Measurements from ENCODE around the gene RNU7-1. TPM values are rescaled to one million over a fixed set of nuclear protein-coding genes. Genes with fewer than 3 reads are reported as not detected.
A peak's percentile ranks its signal among the peaks of the same experiment; 100 is the strongest.

RNU7-1 gene
- total and polyA plus RNA-seq, 12 donors = not detected

DNA sequence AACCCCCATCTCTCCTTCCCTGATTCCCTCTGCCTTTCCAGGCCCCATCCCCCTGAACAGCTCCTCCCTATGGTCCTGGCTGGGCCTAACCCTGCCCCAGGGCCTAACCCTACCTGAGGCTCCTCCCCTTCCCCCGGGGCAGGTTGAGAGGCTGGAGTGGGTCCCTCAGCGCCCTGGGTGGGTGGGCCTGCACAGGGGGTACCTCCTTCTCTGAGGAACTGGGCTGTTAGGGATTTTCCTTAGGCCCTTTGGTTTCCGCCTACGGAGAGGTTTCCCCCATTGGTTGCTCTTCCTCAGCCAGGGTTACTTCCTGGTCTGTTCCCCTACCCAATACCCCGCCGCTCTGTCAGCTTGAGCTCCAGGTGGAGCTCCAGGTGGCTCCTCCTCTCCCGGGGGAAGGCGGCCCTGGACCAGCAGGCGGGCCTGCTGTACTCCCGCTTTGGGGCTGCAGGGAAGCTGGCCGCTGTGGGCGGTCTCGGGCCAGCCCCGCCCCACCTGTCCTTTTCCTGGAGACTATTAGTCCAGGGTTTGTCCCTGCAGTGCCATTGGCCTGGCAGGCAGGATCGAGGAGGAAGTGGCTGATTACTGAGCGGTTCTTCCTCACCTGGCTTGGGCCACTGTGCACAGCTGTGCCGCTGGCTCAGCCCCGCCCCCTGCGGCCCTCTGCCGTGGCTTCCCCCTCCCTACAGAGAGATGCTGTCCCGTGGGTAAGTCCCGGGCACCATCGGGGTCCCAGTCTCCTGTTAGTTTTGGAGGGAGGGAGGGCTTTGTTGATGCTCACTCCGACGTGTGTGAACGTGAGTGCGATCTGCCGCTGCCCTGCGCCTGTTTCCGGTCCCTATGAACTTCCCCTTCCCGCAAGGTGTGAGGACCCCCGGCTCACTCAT, 2.7 kb downstream of the RNU7-1 start:
- H3K9me3 ChIP-seq (replicated peaks in 1 of 3) = no peaks in the 10 kb centered on the region
- WGBS, 4 donors = 13 to 22% (median 16%) methylated on average over 17 to 32 of the region's 32 CpGs
- intact Hi-C loops (cut with DNase I) = no loop called here
- no peaks in the 10 kb centered on the region for H3K36me3 ChIP-seq (replicated peaks in 1 of 2)
- peak overlapping the region in 1 of 4 donors; percentile 60 for H3K4me3 ChIP-seq
- peak; percentile 86 to 96 (median 94) for DNase-seq
- peak overlapping the region; percentile 29 to 97 (median 95) for H3K27ac ChIP-seq
- TF ChIP-seq CTCF (IDR thresholded peaks at IDR 0.05) (peak in 4 of 6 experiments; percentile 10 to 25 (median 23)), POLR2A (IDR thresholded peaks at IDR 0.05) (peak; percentile 73 to 90)
- no peaks in the 10 kb centered on the region for H3K27me3 ChIP-seq
- peaks cover 20 to 55% of the 10 kb centered on the region in 2 donors for H3K4me1 ChIP-seq (replicated peaks in 1 of 2)

DNA sequence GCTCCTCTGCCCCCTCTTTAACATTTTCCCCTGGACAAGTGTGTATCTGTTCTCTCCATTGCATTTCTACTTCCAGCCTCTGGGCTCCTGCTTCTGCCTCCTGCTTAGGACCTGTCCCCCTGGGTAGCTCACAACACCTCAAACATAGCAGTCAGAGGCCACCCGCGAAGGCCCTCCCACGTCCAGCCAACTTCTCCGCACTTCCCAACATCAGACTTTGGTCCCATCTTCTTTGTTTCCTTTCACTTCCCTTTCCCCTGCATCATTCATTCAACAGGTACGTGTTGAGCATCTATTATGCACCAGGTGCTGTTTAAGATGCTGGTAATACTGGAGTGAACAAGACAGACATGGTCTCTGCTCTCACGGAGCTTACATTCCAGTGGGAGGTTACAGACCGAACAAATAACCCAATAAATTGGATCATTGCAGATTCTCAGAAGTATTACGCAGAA, 3.3 kb downstream of the RNU7-1 start:
- 53 to 59% (median 56%) methylated on average over 8 of the region's 8 CpGs for WGBS, 4 donors
- Histone ChIP-seq H3K4me3 (peak overlapping the region in 1 of 4 donors; percentile 60), H3K4me1 (replicated peaks in 1 of 2) (peaks cover 20 to 48% of the 10 kb centered on the region in 2 donors), H3K27ac (peak overlapping the region in 4 of 5 donors; percentile 69 to 97 (median 95)), H3K27me3 (no peaks in the 10 kb centered on the region), H3K9me3 (replicated peaks in 1 of 3) (no peaks in the 10 kb centered on the region), H3K36me3 (replicated peaks in 1 of 2) (no peaks in the 10 kb centered on the region)
- TF ChIP-seq POLR2A (IDR thresholded peaks at IDR 0.05) (no peak), CTCF (IDR thresholded peaks at IDR 0.05) (no peak)
- intact Hi-C loops (cut with DNase I) = no loop called here
- no peak for DNase-seq

GRCh38 chr12:6947615-6948014, 4.0 kb downstream of the RNU7-1 start:
- no peaks in the 10 kb centered on the region for H3K27me3 ChIP-seq
- no peak overlapping the region for H3K4me3 ChIP-seq
- H3K36me3 ChIP-seq (replicated peaks in 1 of 2) = no peaks in the 10 kb centered on the region
- H3K27ac ChIP-seq = no peak overlapping the region
- no peak for DNase-seq
- intact Hi-C loops (cut with DNase I) = no loop called here
- H3K4me1 ChIP-seq (replicated peaks in 1 of 2) = peaks cover 20 to 42% of the 10 kb centered on the region in 2 donors
- no peaks in the 10 kb centered on the region for H3K9me3 ChIP-seq (replicated peaks in 1 of 3)
- TF ChIP-seq POLR2A (IDR thresholded peaks at IDR 0.05) (no peak), CTCF (IDR thresholded peaks at IDR 0.05) (no peak)
- WGBS, 4 donors = 62 to 80% (median 74%) methylated on average over 8 of the region's 8 CpGs

DNA sequence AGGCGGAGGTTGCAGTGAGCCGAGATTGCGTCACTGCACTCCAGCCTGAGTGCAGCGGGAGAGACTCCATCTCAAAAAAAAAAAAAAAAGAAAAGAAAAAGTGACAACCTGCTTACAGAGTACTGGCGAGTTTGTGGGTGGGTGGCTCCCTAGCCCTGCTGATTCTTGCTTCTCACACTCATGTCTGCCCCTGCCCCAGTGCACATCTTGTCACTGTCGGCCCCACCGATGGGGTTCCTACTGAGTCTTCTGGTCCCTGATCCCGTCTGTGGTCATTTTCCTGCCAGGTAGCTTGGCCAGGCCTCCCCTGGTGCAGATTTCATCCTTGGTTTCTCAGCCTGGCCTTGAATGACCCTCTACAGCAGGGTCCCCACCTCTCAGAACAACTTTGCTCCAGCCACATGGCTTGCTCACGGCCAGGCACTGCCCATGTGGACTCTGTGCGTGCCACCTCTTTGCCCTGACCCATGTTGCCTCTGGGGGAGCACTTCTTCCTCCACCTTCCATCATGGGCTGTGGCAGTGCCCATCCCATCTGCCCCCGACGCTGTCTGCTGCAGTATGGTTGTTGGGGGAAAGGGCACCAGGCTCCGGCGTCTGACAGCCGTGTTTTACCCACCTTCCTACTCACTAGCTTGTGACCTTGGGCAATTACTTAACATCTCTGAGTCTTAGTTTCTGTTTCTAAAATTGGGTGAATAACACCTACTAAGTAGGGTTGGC, 5.4 kb downstream of the RNU7-1 start:
- Histone ChIP-seq H3K27me3 (no peaks in the 10 kb centered on the region), H3K9me3 (replicated peaks in 1 of 3) (no peaks in the 10 kb centered on the region), H3K27ac (peak overlapping the region in 2 of 5 donors; percentile 26 to 49), H3K4me1 (replicated peaks in 1 of 2) (peaks cover 21 to 35% of the 10 kb centered on the region in 2 donors), H3K36me3 (replicated peaks in 1 of 2) (no peaks in the 10 kb centered on the region), H3K4me3 (no peak overlapping the region)
- intact Hi-C loops (cut with DNase I) = no loop called here
- TF ChIP-seq CTCF (IDR thresholded peaks at IDR 0.05) = peak in 4 of 6 experiments; percentile 5 to 25 (median 20)
- TF ChIP-seq POLR2A (IDR thresholded peaks at IDR 0.05) = no peak
- WGBS, 4 donors = 62 to 68% (median 65%) methylated on average over 15 of the region's 15 CpGs
- peak in 2 of 7 donors; percentile 26 to 34 for DNase-seq
